Measurements from ENCODE around the gene CGA. TPM values are rescaled to one million over a fixed set of nuclear protein-coding genes. Genes with fewer than 3 reads are reported as not detected.

CGA gene
- total RNA-seq, 1 donor from 2014 or later: 0.25 TPM

DNA sequence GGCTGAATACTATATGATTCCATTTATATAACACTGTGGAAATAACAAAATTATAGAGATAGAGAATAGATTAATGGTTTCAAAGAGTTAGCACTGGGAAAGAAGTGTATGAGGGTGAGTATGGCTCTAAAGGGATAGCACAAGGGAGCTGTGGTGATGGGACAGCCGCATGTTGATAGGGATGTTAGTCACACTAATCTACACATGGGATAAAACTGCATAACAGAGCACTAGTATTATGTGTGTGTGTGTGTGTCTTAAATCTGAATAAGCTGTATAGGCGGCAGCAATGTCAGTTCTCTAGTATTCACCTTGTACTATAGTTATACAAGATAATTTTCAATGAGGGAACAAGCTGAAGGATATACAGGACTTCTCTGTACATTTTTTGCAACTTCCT lies 5.8 kb downstream of the CGA start:
- DNase-seq (ENCODE audit: low spot score) (no peak), ATAC-seq (no peak)

GRCh38 chr6:87088076-87088475 lies 6.8 kb downstream of the CGA start:
- DNase-seq (ENCODE audit: low spot score) (no peak), ATAC-seq (no peak)

- no peak for ATAC-seq
- no peak for DNase-seq (ENCODE audit: low spot score)
Measured at GRCh38 chr6:87082160-87082721, 12.7 kb downstream of the CGA start.

GRCh38 chr6:87078983-87079616 lies 15.8 kb downstream of the CGA start:
- peak; percentile 99 for ATAC-seq
- DNase-seq (ENCODE audit: low spot score): peak; percentile 64

- ATAC-seq: no peak
Measured at GRCh38 chr6:87075168-87075567, 19.7 kb downstream of the CGA start.

DNA sequence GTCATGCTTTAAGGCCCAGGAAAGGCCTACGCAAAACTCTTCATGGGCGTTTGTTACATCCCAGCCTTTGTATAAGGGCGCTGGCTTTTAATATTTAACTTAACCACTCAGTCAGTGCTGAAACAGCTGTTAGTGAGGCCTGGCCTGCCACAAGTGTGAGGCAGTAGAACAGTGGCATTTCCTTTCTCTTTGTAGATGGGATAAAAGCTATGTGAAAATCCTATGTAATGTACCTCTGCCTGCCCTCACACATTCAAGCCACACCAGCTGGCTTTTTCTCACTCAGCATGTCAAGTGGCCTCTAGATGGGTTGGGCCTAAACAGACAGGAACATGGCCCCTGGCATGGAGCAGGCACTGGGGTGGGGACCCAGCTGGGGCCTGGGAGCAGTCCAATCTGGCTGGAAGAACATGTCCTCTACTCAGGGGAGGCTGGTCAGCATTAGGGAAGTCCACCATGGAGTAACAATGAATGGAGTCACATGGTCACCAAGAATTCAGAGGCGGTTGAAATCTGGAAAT lies 20.7 kb downstream of the CGA start:
- ATAC-seq (no peak), DNase-seq (ENCODE audit: low spot score) (no peak)

More at GRCh38 chr6:87075168-87075567, 19.7 kb downstream of the CGA start:
- DNase-seq (ENCODE audit: low spot score): no peak

GRCh38 chr6:87071683-87072082 lies 23.2 kb downstream of the CGA start:
- DNase-seq (ENCODE audit: low spot score) (no peak), ATAC-seq (no peak)

DNA sequence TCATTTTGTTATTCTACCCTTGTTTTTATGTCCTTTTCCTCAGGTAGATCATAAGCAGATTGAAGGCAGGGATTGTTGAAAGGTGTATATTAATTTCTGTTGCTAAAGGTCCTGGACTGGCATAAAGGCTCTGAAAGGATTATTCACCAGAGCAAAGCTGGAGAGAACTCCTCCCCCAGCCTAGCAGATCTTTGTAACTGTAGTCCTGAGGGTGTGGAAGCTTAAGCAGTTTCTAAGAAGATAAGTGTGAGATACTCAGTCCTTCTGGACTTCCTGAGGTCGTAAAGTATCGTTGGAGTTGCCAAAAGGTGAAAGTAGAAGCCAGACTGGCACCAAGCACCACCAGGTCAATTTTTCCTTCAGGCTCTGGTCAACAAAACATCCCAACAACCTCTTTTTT lies 24.2 kb downstream of the CGA start:
- DNase-seq (ENCODE audit: low spot score): no peak
- ATAC-seq: no peak

DNA sequence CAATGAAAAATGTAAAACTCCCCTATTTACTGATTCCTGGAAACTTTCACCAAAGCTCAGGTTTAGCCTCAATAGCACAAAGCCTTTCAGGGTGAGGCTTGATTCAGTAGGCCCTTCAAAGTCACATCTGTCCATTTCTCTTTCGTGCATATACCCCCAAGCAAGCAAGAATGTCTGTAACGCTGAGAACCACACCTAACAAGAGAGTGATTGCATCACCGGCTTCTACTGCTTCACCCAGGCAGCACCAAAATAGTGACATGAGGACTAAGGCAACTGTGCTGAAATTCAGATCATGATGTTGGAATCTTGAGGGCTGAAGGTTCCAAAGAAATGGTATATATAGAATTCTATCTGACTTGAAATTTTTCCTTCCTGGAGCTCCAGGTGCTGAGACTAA lies 26.1 kb downstream of the CGA start:
- no peak for DNase-seq (ENCODE audit: low spot score)
- no peak for ATAC-seq

DNA sequence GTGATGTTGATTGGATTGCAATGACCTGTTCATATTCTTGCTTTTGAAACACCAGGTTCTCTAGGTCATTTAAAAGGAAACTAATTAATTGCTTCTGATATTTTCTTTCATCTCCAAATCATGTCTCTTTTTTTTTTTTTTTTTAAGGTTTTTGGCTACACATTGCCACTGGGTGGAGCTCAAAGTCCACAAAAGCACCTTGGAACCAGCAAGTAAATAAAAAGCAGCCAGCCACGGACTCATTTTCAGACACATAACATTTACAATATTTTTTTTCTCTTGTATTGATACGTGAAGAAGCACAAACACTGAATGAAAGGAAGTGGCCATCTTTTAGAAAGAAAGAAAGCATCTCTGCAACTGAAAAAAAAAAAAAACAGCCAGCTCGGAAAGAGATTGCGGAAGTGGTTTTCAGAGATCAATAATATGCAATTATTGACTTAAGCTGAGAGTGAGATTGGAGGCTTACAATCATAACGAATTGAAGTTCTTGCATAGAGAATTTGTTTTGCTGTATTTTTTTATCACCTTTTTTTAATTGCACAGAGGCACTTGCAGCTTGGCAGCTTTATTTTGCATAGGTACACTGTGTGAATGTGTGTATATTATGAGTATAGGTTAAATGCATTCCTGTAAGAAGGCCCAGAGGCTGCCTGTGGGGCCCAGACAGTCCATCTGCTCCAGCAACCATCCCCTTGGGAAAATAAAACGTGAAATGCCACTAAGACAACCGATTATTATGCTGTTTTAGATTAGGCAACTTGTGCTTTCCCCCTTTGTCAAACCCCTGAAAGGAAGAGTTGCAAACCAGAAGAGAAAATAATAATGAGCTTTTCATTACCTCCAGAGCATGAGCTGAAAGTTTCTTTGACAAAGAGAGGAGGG lies 28.2 kb downstream of the CGA start:
- DNase-seq (ENCODE audit: low spot score) (no peak), ATAC-seq (peak; percentile 95)

DNA sequence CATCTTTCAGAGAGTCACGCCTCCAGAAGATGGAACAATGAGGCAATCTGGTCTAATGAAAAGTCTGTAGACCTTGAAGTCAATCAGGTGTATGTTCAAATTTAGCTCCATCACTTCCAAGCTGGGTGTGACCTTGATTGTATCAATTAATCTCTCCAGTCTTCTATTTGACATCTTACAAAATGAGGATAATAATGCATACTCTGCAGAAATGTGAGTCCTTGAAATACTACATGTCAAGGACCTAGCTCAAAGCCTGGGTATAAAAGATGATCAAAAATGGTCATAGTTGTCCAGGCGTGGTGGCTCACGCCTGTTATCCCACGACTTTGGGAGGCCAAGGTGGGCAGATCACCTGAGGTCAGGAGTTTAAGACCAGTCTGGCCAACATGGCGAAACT lies 29.8 kb downstream of the CGA start:
- DNase-seq (ENCODE audit: low spot score) (no peak), ATAC-seq (no peak)

DNA sequence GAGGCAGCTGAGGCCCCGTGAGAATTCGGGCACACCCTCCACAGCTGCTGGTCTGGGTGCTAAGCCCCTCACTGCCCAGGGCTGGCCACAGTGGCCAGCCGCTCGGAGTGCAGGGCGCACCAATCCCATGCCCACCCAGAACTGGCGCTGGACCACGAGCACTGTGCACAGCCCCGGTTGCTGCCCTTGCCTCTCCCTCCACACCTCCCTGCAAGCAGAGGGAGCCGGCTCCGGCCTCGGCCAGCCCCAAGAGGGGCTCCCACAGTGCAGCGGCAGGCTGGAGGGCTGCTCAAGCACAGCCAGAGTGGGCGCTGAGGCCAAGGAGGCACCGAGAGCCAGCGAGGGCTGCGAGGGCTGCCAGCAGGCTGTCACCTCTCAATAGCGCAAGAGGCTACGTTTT lies 35.0 kb downstream of the CGA start:
- no peak for DNase-seq (ENCODE audit: low spot score)
- no peak for ATAC-seq

- ATAC-seq: no peak
Measured at GRCh38 chr6:87054143-87054833, 40.6 kb downstream of the CGA start.

DNA sequence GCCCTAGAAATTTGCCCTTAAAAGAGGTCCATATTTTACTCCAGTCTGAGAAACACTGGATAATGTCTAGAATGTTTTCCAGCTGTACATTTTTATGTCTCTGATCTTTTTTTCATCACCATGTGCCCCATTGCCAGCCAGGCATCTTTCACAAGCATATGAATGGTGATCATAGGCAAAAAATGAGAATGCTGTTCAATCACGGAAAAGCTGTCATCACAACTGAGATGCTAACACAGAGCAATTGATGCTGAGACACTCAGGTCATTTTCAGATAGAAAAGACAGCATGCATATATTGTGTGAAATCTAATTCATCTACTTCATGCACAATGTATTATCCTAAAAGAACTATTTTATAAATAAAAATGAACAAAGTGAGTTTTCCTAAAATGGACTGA lies 41.6 kb downstream of the CGA start:
- DNase-seq (ENCODE audit: low spot score) (no peak), ATAC-seq (no peak)

More at GRCh38 chr6:87054143-87054833, 40.6 kb downstream of the CGA start:
- DNase-seq (ENCODE audit: low spot score): no peak

DNA sequence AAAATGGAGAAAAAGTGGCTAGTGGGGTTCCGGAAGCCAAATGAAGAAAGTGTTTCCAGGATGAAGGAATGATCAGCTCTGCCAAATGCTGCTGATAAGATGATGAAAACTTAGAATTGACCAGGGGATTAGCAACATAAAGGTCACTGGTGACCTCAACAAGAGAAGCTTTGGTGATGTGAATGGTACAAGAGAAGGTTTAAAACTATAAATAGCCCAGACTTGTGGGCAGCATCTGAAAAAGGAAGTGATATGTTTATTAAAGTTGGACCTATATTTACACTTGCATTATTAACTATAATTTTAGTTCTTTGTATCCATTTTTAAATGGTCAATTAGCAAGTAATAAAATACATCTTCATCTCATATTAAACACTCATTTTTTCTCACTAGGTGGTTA lies 45.1 kb downstream of the CGA start:
- ATAC-seq (no peak), DNase-seq (ENCODE audit: low spot score) (no peak)

DNA sequence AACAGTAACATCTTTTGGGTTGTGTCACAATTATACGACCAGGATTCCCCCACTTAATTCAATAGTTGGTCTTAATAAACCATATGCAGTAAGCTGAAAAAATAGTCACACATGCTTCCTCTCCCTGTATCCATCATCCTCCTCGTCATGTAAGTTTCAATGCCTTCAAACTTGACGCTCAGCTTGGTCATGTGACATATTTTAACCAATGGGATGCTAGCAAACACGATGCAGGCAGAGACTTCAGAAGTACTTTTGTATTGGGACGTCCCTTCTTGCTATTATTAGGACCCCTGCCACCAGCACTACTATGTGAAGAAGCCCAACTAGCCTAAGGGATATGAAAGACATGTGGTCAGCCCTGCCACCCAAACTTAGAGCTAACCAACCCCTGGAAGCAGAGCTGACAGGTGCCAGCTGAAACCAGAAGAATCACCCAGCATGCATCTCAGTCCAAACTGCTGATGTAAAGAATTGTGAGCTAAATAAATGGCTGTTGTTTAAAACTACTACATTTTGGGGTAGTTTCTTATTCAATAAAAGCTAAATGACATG lies 49.3 kb downstream of the CGA start:
- no peak for ATAC-seq
- DNase-seq (ENCODE audit: low spot score): no peak

GRCh38 chr6:87040729-87041128 lies 54.2 kb downstream of the CGA start:
- peak; percentile 53 for ATAC-seq
- no peak for DNase-seq (ENCODE audit: low spot score)

Measured in left lobe of liver (tissue), 2 donors.